ENCODE measurements around the gene SF1. TPM values are rescaled to one million over a fixed set of nuclear protein-coding genes. Genes with fewer than 3 reads are reported as not detected.
A peak's percentile ranks its signal among the peaks of the same experiment; 100 is the strongest.

SF1 gene
- total RNA-seq, 1 donor from 2014 or later = 104 TPM

- no peak for ATAC-seq
- no peak for DNase-seq (ENCODE audit: low spot score)
Measured at GRCh38 chr11:64762674-64763525, 15.4 kb downstream of the SF1 start.

GRCh38 chr11:64762277-64762673 lies 16.1 kb downstream of the SF1 start:
- ATAC-seq (no peak), DNase-seq (ENCODE audit: low spot score) (no peak)

- DNase-seq (ENCODE audit: low spot score) = no peak
Measured at GRCh38 chr11:64760759-64761420, 17.5 kb downstream of the SF1 start.

GRCh38 chr11:64759722-64760719 lies 18.3 kb downstream of the SF1 start, which contains the start of gene PYGM:
Gene PYGM, minus strand, starts transcription at chr11:64759974. Its CDS starts 76 bp downstream, at chr11:64759898.
- peak; percentile 35 for ATAC-seq
- DNase-seq (ENCODE audit: low spot score) = no peak

More at GRCh38 chr11:64760759-64761420, 17.5 kb downstream of the SF1 start:
- ATAC-seq = no peak

GRCh38 chr11:64759131-64759721 lies 19.1 kb downstream of the SF1 start:
- DNase-seq (ENCODE audit: low spot score) (no peak), ATAC-seq (no peak)

GRCh38 chr11:64758330-64759079 lies 19.8 kb downstream of the SF1 start:
- DNase-seq (ENCODE audit: low spot score) (no peak), ATAC-seq (no peak)

- DNase-seq (ENCODE audit: low spot score) (no peak), ATAC-seq (no peak)
Measured at GRCh38 chr11:64757549-64758329, 20.6 kb downstream of the SF1 start.

- no peak for ATAC-seq
- no peak for DNase-seq (ENCODE audit: low spot score)
Measured at GRCh38 chr11:64755681-64756361, 22.5 kb downstream of the SF1 start.

GRCh38 chr11:64754919-64755662 lies 23.3 kb downstream of the SF1 start:
- ATAC-seq (no peak), DNase-seq (ENCODE audit: low spot score) (no peak)

- DNase-seq (ENCODE audit: low spot score) = no peak
- no peak for ATAC-seq
Measured at GRCh38 chr11:64754124-64754918, 24.0 kb downstream of the SF1 start.

GRCh38 chr11:64753380-64754123 lies 24.8 kb downstream of the SF1 start:
- DNase-seq (ENCODE audit: low spot score) (no peak), ATAC-seq (no peak)

- ATAC-seq (no peak), DNase-seq (ENCODE audit: low spot score) (no peak)
Measured at GRCh38 chr11:64753019-64753379, 25.3 kb downstream of the SF1 start.

- no peak for DNase-seq (ENCODE audit: low spot score)
- no peak for ATAC-seq
Measured at GRCh38 chr11:64752175-64752970, 26.0 kb downstream of the SF1 start.

- ATAC-seq (no peak), DNase-seq (ENCODE audit: low spot score) (no peak)
Measured at GRCh38 chr11:64751580-64751979, 26.8 kb downstream of the SF1 start.

- no peak for DNase-seq (ENCODE audit: low spot score)
- ATAC-seq = no peak
Measured at GRCh38 chr11:64751136-64751535, 27.2 kb downstream of the SF1 start.
